Loucy (cell line): ENCODE results near the gene RPL36AL.

Source experiments
- H2AFZ ChIP-seq: fragments of 200-600 bp; sonication (generic); 2 replicates; pipeline ENCODE4 v1.6.0; 2016; ENCODE audit warnings: antibody characterized with exemption, mild to moderate bottlenecking, low read length, moderate library complexity
- H3F3A ChIP-seq: fragments of 200-600 bp; 2 replicates; pipeline ENCODE4 v1.6.0; 2016; ENCODE audit warnings: antibody characterized with exemption, low read depth, mild to moderate bottlenecking
- H3K27me3 ChIP-seq: fragments of 200-600 bp; sonication (generic); 2 replicates; pipeline ENCODE4 v1.6.1; 2014; ENCODE audit warnings: low read length, mild to moderate bottlenecking; ENCODE audit not compliant: insufficient read depth, poor library complexity, severe bottlenecking
- H3K36me3 ChIP-seq: fragments of 200-600 bp; sonication (generic); 2 replicates; pipeline ENCODE4 v1.6.1; 2016; ENCODE audit warnings: low read length; ENCODE audit not compliant: insufficient read depth
- H3K4me1 ChIP-seq: fragments of 200-600 bp; sonication (generic); 2 replicates; pipeline ENCODE4 v1.5.1; 2014; ENCODE audit warnings: low read length, mild to moderate bottlenecking; ENCODE audit not compliant: insufficient read depth, poor library complexity, severe bottlenecking
- H3K4me2 ChIP-seq: fragments of 200-600 bp; sonication (generic); 2 replicates; pipeline ENCODE4 v1.6.0; 2014; ENCODE audit warnings: antibody characterized with exemption, low read length, low read depth, mild to moderate bottlenecking; ENCODE audit not compliant: poor library complexity, severe bottlenecking
- H3K4me3 ChIP-seq: fragments of 200-600 bp; sonication (generic); 2 replicates; pipeline ENCODE4 v1.5.1; 2014; ENCODE audit warnings: low read length, mild to moderate bottlenecking, mixed read lengths; ENCODE audit not compliant: poor library complexity, severe bottlenecking
- H3K79me2 ChIP-seq: fragments of 200-600 bp; sonication (generic); 2 replicates; pipeline ENCODE4 v1.6.1; 2014; ENCODE audit warnings: low read length; ENCODE audit not compliant: insufficient read depth
- H3K9ac ChIP-seq: fragments of 200-600 bp; sonication (generic); 2 replicates; pipeline ENCODE4 v1.6.0; 2014; ENCODE audit warnings: mild to moderate bottlenecking, low read depth, low read length, moderate library complexity; ENCODE audit not compliant: poor library complexity, severe bottlenecking
- H3K9me2 ChIP-seq: fragments of 200-600 bp; sonication (generic); replicated peaks from 2 replicates; pipeline ENCODE4 v1.6.1; 2016; ENCODE audit warnings: low read depth, low read length, mixed read lengths
- H3K9me3 ChIP-seq: fragments of 200-600 bp; sonication (generic); 2 replicates; pipeline ENCODE4 v1.6.1; 2014; ENCODE audit warnings: mild to moderate bottlenecking, antibody characterized with exemption, low read length, low read depth; ENCODE audit not compliant: insufficient read depth
- H4K20me1 ChIP-seq: fragments of 200-600 bp; sonication (generic); 2 replicates; pipeline ENCODE4 v1.6.0; 2014; ENCODE audit warnings: antibody characterized with exemption, low read length, mild to moderate bottlenecking; ENCODE audit not compliant: insufficient read depth, poor library complexity, severe bottlenecking
- EZH2phosphoT487 ChIP-seq: fragments of 200-600 bp; IDR thresholded peaks from 2 replicates; pipeline ENCODE4 v1.6.1; 2018; ENCODE audit warnings: antibody characterized with exemption, mild to moderate bottlenecking, moderate library complexity, borderline replicate concordance
- TF ChIP-seq, protein P1 (sequence below): fragments of 200-600 bp; sonication (generic); conservative IDR thresholded peaks from 2 replicates; pipeline ENCODE4 v1.5.1; 2014; ENCODE audit warnings: mild to moderate bottlenecking, antibody characterized with exemption, low read length

Gene RPL36AL

DNA sequence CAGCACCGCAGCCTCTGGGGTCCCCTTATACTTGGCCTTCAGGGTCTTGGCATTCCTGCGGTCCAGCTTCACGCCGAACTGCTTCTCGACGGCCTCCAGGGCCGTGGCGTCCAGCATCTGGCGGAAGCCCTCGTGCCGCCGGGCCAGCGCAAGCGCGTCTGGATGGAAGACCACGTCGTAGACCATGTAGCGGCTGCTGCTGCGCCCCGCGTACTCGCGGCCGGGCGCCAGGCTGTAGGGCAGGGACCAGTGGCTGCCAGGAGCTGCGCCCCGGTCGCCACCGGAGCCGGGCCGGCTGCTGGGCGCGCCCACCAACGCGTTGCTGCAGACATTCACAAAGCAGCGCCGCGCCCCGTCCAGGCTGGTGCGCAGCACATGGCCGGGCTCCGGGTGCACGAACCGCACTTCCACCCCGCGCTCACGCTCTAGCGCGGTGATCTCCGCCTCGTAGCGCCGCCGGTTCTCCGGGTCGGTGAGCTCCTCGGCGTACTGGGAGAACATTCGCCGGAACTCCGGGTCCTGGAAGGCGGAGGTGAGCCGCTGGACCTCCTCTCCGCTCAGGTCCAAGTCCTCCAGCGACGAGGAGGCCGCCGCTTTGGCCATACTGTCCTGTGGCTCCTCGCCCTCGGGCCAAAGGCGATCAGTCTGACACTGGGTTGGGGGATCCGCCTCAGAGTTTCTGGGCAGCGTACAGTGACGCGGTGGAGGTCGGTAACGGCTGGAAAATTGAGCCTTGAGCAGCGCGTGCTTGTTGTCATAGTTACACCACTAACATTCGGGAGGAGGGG is 14.3 kb upstream of the RPL36AL start, which contains the start of gene DNAAF2:
DNAAF2 (minus strand) TSS at position 698 of the 788 bp plus-strand sequence; CDS start at position 603, 95 bp downstream.
- Histone ChIP-seq H2AFZ (peak within 1 kb of the TSS; percentile 92), H3K36me3 (no peaks in the 10 kb centered on the region), H3K9me3 (no peaks in the 10 kb centered on the region), H3K4me2 (peak within 1 kb of the TSS; percentile 89), H3K4me1 (peaks cover 22% of the 10 kb centered on the region), H3F3A (no peaks in the 10 kb centered on the region), H3K27me3 (no peaks in the 10 kb centered on the region), H3K79me2 (peaks cover 68% of the 10 kb centered on the region), H3K9me2 (no peaks in the 10 kb centered on the region), H4K20me1 (peaks cover 27% of the 10 kb centered on the region), H3K4me3 (peak within 1 kb of the TSS; percentile 90), H3K9ac (peak within 1 kb of the TSS; percentile 91)
- TF ChIP-seq EZH2phosphoT487 = no peak
- TF ChIP-seq, protein P1, sequence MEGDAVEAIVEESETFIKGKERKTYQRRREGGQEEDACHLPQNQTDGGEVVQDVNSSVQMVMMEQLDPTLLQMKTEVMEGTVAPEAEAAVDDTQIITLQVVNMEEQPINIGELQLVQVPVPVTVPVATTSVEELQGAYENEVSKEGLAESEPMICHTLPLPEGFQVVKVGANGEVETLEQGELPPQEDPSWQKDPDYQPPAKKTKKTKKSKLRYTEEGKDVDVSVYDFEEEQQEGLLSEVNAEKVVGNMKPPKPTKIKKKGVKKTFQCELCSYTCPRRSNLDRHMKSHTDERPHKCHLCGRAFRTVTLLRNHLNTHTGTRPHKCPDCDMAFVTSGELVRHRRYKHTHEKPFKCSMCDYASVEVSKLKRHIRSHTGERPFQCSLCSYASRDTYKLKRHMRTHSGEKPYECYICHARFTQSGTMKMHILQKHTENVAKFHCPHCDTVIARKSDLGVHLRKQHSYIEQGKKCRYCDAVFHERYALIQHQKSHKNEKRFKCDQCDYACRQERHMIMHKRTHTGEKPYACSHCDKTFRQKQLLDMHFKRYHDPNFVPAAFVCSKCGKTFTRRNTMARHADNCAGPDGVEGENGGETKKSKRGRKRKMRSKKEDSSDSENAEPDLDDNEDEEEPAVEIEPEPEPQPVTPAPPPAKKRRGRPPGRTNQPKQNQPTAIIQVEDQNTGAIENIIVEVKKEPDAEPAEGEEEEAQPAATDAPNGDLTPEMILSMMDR = no peak

DNA sequence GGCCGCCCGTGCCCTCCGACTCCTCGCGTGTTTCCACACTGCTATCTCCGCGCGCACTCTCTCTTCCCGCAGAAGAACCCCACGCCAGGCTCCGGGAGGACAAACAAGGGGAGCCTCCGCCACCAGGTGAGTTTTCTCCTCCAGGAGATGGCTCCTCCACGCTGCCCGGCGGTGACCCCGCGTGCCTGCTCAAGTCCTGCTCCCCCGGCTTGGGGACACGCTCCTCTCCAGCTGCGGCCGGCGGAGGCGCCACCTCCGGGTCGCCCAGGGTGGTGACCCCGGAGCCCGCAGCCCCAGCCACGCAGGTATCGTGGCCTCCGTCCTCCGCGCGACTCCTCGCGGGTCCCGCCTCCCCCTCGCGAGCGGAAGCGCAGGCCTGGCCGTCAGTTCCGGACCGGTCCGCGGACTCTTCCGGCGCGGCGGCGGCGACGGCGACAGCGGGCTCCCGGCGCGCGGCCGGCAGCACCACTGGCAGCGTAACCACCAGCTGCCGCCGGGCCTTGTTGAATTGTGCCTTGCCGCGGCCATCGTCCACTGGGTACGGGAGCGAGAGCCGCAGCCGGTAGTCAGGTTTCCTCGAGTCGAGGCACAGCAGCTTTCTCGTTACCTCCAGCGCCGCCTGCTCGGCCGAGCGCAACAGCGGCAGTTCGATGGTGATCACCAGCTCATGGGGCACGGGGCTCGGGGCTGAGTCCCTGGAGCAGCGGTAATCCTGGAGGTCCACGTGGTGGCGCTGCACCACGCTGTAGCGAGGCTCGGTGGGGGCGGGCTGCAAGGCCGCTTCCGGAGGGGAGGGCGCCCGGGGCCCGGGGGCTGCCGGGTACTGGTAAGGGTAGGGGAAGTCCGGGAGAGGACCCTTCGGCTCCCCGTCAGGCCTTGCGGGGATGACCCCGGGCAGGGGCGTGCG is 13.5 kb upstream of the RPL36AL start:
- Histone ChIP-seq H3K4me2 (peak overlapping the region; percentile 89), H2AFZ (peak overlapping the region; percentile 92), H3K4me1 (peaks cover 30% of the 10 kb centered on the region), H3K36me3 (no peaks in the 10 kb centered on the region), H4K20me1 (peaks cover 27% of the 10 kb centered on the region), H3F3A (no peaks in the 10 kb centered on the region), H3K9me3 (no peaks in the 10 kb centered on the region), H3K79me2 (peaks cover 77% of the 10 kb centered on the region), H3K27me3 (no peaks in the 10 kb centered on the region), H3K4me3 (peak overlapping the region; percentile 90), H3K9me2 (no peaks in the 10 kb centered on the region), H3K9ac (peak overlapping the region; percentile 91)
- no peak for TF ChIP-seq EZH2phosphoT487
- TF ChIP-seq, protein P1 = peak; percentile 77

DNA sequence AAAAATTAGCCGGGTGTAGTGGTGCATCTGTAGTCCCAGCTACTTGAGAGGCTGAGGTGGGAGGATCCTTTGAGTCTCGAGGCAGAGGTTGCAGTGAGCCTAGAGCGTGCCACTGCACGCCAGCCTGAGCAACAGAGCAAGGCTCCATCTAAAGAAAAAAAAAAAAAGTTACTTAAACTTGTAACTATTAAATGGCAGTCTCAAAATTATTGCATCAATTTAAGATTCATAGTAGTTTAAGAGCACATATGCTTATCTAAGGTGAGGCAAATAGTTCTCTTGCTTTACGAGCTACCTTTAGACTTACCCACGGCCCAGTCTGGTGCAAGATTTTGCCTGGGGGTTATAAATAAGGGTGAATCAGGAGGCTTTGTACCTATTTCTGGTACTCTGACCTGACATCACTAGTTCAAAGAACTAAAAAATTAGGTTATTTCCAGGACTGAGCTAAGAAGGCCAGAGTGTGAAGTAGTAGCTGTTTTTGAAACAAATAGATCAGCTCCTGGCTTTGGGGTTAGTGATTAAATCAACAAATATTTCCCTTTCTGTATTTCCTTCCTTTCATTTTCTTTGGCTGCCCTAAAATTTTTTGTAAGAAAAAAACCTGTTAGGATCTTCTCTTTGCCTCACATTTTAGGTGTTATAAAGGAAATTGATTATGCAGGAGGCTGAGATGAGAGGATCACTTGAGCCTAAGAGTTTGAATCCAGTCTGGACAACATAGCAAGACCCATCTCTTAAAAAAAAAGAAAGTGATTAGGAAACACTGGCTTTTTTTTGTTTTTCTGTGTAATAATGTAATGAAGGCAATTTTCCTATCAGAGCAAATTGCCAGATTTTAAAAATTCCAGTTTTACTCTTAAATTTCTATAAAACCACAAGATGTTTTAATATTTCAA is 3.8 kb upstream of the RPL36AL start:
- Histone ChIP-seq H3K27me3 (no peaks in the 10 kb centered on the region), H3K9ac (peak overlapping the region; percentile 96), H3K4me2 (peak overlapping the region; percentile 98), H3K4me1 (peaks cover 36% of the 10 kb centered on the region), H3K9me3 (no peaks in the 10 kb centered on the region), H3F3A (peaks cover 13% of the 10 kb centered on the region; the same call in 1 of the 2 replicates), H3K79me2 (peaks cover 80% of the 10 kb centered on the region), H4K20me1 (peaks cover 61% of the 10 kb centered on the region), H3K9me2 (no peaks in the 10 kb centered on the region), H3K36me3 (no peaks in the 10 kb centered on the region), H3K4me3 (peak overlapping the region; percentile 91), H2AFZ (no peak overlapping the region)
- TF ChIP-seq, protein P1 = no peak
